Activated naive CD4-positive, alpha-beta T cell treated with anti-CD3 and anti-CD28 coated beads for 36 hours (primary cell): ENCODE data around the gene HLA-DQA2. TPM values are rescaled to one million over a fixed set of nuclear protein-coding genes. Genes with fewer than 3 reads are reported as not detected.

ENCODE experiments used
- CTCF ChIA-PET: fragments of 350-600 bp; sonication (Branson Sonifier 250); formaldehyde crosslinking; loops from one replicate; lab custom pipeline; 2021; ENCODE audit warnings: antibody characterized with exemption; lab: Charles Lee
- DNase-seq: peaks from one replicate; pipeline ENCODE4 v3.0.0-alpha.2; 2020
- H3K27ac Mint-ChIP-seq: one replicate; pipeline ENCODE4 v1.8.0; 2021; ENCODE audit warnings: mild to moderate bottlenecking, mixed read lengths
- H3K27me3 Mint-ChIP-seq: one replicate; pipeline ENCODE4 v1.8.0; 2021; ENCODE audit warnings: low read depth, mixed read lengths
- H3K36me3 Mint-ChIP-seq: one replicate; pipeline ENCODE4 v1.8.0; 2021; ENCODE audit warnings: low read depth, mixed read lengths
- H3K4me1 Mint-ChIP-seq: one replicate; pipeline ENCODE4 v1.8.0; 2021; ENCODE audit warnings: low read depth, mixed read lengths
- H3K4me3 Mint-ChIP-seq: one replicate; pipeline ENCODE4 v1.8.0; 2021; ENCODE audit warnings: mild to moderate bottlenecking, moderate library complexity, mixed read lengths
- H3K9me3 Mint-ChIP-seq: one replicate; pipeline ENCODE4 v1.8.0; 2021; ENCODE audit warnings: mixed read lengths
- intact Hi-C: fragments of 100-400 bp; cut with micrococcal nuclease; formaldehyde crosslinking; loops from one replicate; pipeline ENCODE4 v1.15.1; 2023
- microRNA-seq: library from miRNA; unstranded; fragments of <30 nt; microRNA quantifications from one replicate; pipeline ENCODE4 v1.2.0, GENCODE V29; 2022; ENCODE audit warnings: borderline microRNAs expressed, borderline replicate concordance
- total RNA-seq, 2 experiments: library from RNA; stranded (reverse); gene quantifications; one replicate each; pipeline ENCODE4 v1.2.3, GENCODE V29; 2021

HLA-DQA2 gene
- total RNA-seq, 2 experiments from 2014 or later = not detected

- intact Hi-C loops = loop anchor here (1.0 to 5.0 kb wide), 2 partner anchors 84 to 373 kb away; no protein-coding TSS in a partner anchor
- H3K36me3 Mint-ChIP-seq = no peaks in the 10 kb centered on the region
- H3K4me1 Mint-ChIP-seq = no peaks in the 10 kb centered on the region
- peak; percentile 49 for DNase-seq
- CTCF ChIA-PET = interaction anchor here (0.6 to 3.0 kb wide), 27 partner anchors 8 to 739 kb away, joined by 3 to 18 read pairs (median 3); partner anchors contain the start of gene TAP2
- no peaks in the 10 kb centered on the region for H3K9me3 Mint-ChIP-seq
- H3K27me3 Mint-ChIP-seq = peaks cover 13% of the 10 kb centered on the region
- H3K27ac Mint-ChIP-seq = no peak overlapping the region
- H3K4me3 Mint-ChIP-seq = no peak overlapping the region
These were observed 44.8 kb downstream of the HLA-DQA2 start for GRCh38 chr6:32785781-32786533.

- Mint-ChIP-seq H3K27ac (no peak overlapping the region), H3K4me1 (peaks cover 15% of the 10 kb centered on the region), H3K9me3 (no peaks in the 10 kb centered on the region), H3K4me3 (no peak overlapping the region), H3K27me3 (peaks cover 18% of the 10 kb centered on the region), H3K36me3 (no peaks in the 10 kb centered on the region)
- CTCF ChIA-PET = interaction anchor here (0.8 kb wide), 1 partner anchor 226 kb away, joined by 4 read pairs; no protein-coding TSS in a partner anchor
- no peak for DNase-seq
- intact Hi-C loops = loop anchor here (10.0 kb wide), 1 partner anchor 546 kb away; no protein-coding TSS in a partner anchor
These were observed 49.1 kb downstream of the HLA-DQA2 start for GRCh38 chr6:32790306-32790705.

- Mint-ChIP-seq H3K27me3 (peaks cover 13% of the 10 kb centered on the region), H3K27ac (no peak overlapping the region), H3K36me3 (no peaks in the 10 kb centered on the region), H3K4me3 (no peak overlapping the region), H3K4me1 (peaks cover 22% of the 10 kb centered on the region), H3K9me3 (no peaks in the 10 kb centered on the region)
- CTCF ChIA-PET = interaction anchor here (0.8 to 3.1 kb wide), 8 partner anchors 7 to 379 kb away, joined by 3 to 15 read pairs (median 4); no protein-coding TSS in a partner anchor
- DNase-seq = no peak
- intact Hi-C loops = loop anchor here (10.0 kb wide), 1 partner anchor 548 kb away; no protein-coding TSS in a partner anchor
These were observed 51.8 kb downstream of the HLA-DQA2 start for GRCh38 chr6:32792901-32793435.

GRCh38 chr6:32794510-32794909 is 53.3 kb downstream of the HLA-DQA2 start:
- Mint-ChIP-seq H3K4me1 (peaks cover 22% of the 10 kb centered on the region), H3K27ac (no peak overlapping the region), H3K36me3 (no peaks in the 10 kb centered on the region), H3K27me3 (peaks cover 18% of the 10 kb centered on the region), H3K9me3 (peaks cover 6% of the 10 kb centered on the region), H3K4me3 (no peak overlapping the region)
- no peak for DNase-seq
- CTCF ChIA-PET = interaction anchor here (0.6 to 3.1 kb wide), 7 partner anchors 8 to 549 kb away, joined by 3 to 15 read pairs (median 6); partner anchors contain the start of gene HLA-DMA
- intact Hi-C loops = loop anchor here (10.0 kb wide), 1 partner anchor 550 kb away; no protein-coding TSS in a partner anchor

Small RNA genes lying within 50 kb of the gene (microRNA-seq; reads per million reads assigned to microRNA genes)
- not detected for gene MIR3135B

Other genes with a start within 250 kb of the HLA-DQA2 start
- gene HLA-DRB5, start 211.1 kb upstream of the HLA-DQA2 start, total RNA-seq = under 1 TPM; 0.33 to 0.42 TPM
- gene HLA-DRB1, start 151.5 kb upstream of the HLA-DQA2 start, total RNA-seq = 1 to 10 TPM; 4.1 to 4.2 TPM
- gene HLA-DQA1, start 104.0 kb upstream of the HLA-DQA2 start, total RNA-seq = under 1 TPM; 0.81 to 0.93 TPM
- 1 to 10 TPM; 6.2 to 7.4 TPM for gene HLA-DQB1, start 74.7 kb upstream of the HLA-DQA2 start, total RNA-seq
- not detected for gene HLA-DQB2, start 22.1 kb downstream of the HLA-DQA2 start, total RNA-seq
- 1 to 10 TPM in 1 of 2 experiments, under 1 TPM in 1; 0.91 to 1.1 TPM for gene HLA-DOB, start 75.6 kb downstream of the HLA-DQA2 start, total RNA-seq
- 100 to 1,000 TPM; 136 to 138 TPM for gene TAP2, start 97.3 kb downstream of the HLA-DQA2 start, total RNA-seq
- 100 to 1,000 TPM; 286 to 308 TPM for gene PSMB8, start 102.7 kb downstream of the HLA-DQA2 start, total RNA-seq
- 100 to 1,000 TPM; 187 TPM for gene TAP1, start 112.3 kb downstream of the HLA-DQA2 start, total RNA-seq
- 100 to 1,000 TPM; 238 to 241 TPM for gene PSMB9, start 112.8 kb downstream of the HLA-DQA2 start, total RNA-seq
- gene HLA-DMB, start 199.6 kb downstream of the HLA-DQA2 start, total RNA-seq = 1 to 10 TPM in 1 of 2 experiments, under 1 TPM in 1; 0.76 to 1.3 TPM
- gene HLA-DMA, start 211.7 kb downstream of the HLA-DQA2 start, total RNA-seq = 10 to 100 TPM; 12.7 to 14.5 TPM
- gene BRD2, start 227.2 kb downstream of the HLA-DQA2 start, total RNA-seq = 100 to 1,000 TPM; 168 to 197 TPM